Right lobe of liver (tissue), 6 donors: ENCODE measurements around the gene TSR3. TPM values are rescaled to one million over a fixed set of nuclear protein-coding genes. Genes with fewer than 3 reads are reported as not detected.

Experiments used
- ATAC-seq, 4 donors: fragments of 200-7000 bp; cut with Tn5 transposase; one replicate each; pipeline ENCODE4 v1.9.1; 2020; ENCODE audit warnings: mild to moderate bottlenecking in 4 of 4, moderate library complexity in 4 of 4
- DNase-seq, 3 donors: peaks; one replicate each; pipeline ENCODE4 v3.0.0-alpha.2; 2020
- H3K27ac ChIP-seq, 3 donors: fragments of 200-600 bp; one replicate each; pipeline ENCODE4 v1.8.0; 2022
- H3K27me3 ChIP-seq, 2 donors: fragments of 200-600 bp; one replicate each; pipeline ENCODE4 v1.8.0; 2022
- H3K36me3 ChIP-seq, 4 donors: fragments of 200-600 bp; sonication (generic) in 1 of 4; one replicate each; pipeline versions ENCODE4 v1.5.1 to v1.8.0; 2017 to 2022; ENCODE audit warnings: control low read depth in 1 of 4
- H3K4me1 ChIP-seq, 4 donors: fragments of 200-600 bp; sonication (generic) in 1 of 4; one replicate each; pipeline versions ENCODE4 v1.5.1 to v1.8.0; 2017 to 2022; ENCODE audit warnings: control low read depth in 1 of 4
- H3K4me3 ChIP-seq, 3 donors: fragments of 200-600 bp; one replicate each; pipeline ENCODE4 v1.8.0; 2022
- H3K9me3 ChIP-seq, 4 donors: fragments of 200-600 bp; sonication (generic) in 1 of 4; one replicate each; pipeline versions ENCODE4 v1.5.1 to v1.8.0; 2017 to 2022; ENCODE audit warnings: control low read depth in 1 of 4
- POLR2A ChIP-seq: fragments of 450-650 bp; IDR thresholded peaks from one replicate; pipeline ENCODE4 v1.6.1; 2017; ENCODE audit warnings: antibody characterized with exemption, mild to moderate bottlenecking
- WGBS: methylation state at CpG from one replicate; pipeline ENCODE4 v1.1.6; 2018; ENCODE audit warnings: low coverage, low lambda C conversion rate; ENCODE audit not compliant: insufficient coverage; ENCODE audit errors: missing lambda C conversion rate; 5-methylcytosine and 5-hydroxymethylcytosine counted together
- intact Hi-C, 2 donors: fragments of 100-400 bp; cut with DNase I; formaldehyde crosslinking; loops; one replicate each; pipeline versions ENCODE4 v1.11.2 to v1.14.1; 2022
- total RNA-seq, 6 experiments: library from RNA; depleted of rRNA in 2 of 6; stranded (reverse); fragments of >200 nt in 2 of 6; fragmentation: NEBNext Ultra II Directional in 3 of 6; extraction: Animal tissue kit (Norgen Biotek cat#: 25700) in 3 of 6; gene quantifications; one replicate each; pipeline versions ENCODE4 v1.1.0 to v1.2.4, GENCODE V29; 2016 to 2023
- TF ChIP-seq, protein P1 (sequence below), 4 donors: fragments of 200-600 bp in 3 of 4; fragments of 450-650 bp in 1 of 4; IDR thresholded peaks; one replicate each; pipeline versions ENCODE4 v1.5.1 to v1.8.0; 2016 to 2022; ENCODE audit warnings: antibody characterized with exemption in 4 of 4, mild to moderate bottlenecking in 2 of 4
- donor health status: DM: no; HTN: yes; CAD: no.
- donor health status: DM: no; HTN: no; CAD: no.
- donor health status: DM: no; HTN: no; CAD: no.
- donor health status: DM: no; HTN: yes; CAD: no.
- donor health status: DM: no; HTN: yes; CAD: no.

The TSR3 gene
- total RNA-seq, 6 experiments from 2014 or later = 20.7 to 66.5 (median 24.5) TPM

DNA sequence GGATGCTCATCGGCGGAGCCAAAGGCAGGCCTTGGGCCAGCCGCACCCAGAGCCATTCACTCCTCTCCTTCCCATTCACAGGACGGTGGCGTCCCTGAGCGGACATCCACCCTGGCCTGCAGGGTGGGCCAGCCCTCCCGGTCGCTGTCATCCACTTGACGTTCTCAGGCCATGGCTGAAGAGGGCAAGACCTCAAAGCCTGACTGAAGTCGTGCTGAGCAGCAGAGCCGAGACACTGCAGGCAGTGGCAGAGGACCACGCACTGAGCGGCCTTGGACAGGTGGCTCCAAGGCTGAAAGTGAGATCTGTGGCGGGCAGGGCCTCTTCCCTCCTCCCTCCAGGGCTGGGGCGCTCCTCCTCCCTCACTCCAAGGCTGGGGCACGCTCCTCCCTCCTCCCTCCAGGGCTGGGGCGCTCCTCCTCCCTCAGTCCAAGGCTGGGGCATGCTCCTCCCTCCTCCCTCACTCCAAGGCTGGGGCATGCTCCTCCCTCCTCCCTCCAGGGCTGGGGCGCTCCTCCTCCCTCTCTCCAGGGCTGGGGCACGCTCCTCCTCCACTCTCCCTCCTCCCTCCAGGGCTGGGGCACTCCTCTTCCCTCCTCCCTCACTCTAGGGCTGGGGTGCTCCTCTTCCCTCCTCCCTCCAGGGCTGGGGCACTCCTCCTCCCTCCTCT lies 24.2 kb upstream of the TSR3 start:
- Histone ChIP-seq H3K27me3 (no peaks in the 10 kb centered on the region), H3K9me3 (no peaks in the 10 kb centered on the region), H3K4me3 (no peak overlapping the region), H3K36me3 (peaks cover 0 to 6% (median 1%) of the 10 kb centered on the region in 4 donors), H3K27ac (no peak overlapping the region), H3K4me1 (peaks cover 0 to 18% (median 6%) of the 10 kb centered on the region in 4 donors)
- 80% methylated on average over 1 of the region's 19 CpGs for WGBS
- DNase-seq (no peak), ATAC-seq (no peak)
- intact Hi-C loops = no loop called here
- TF ChIP-seq, protein P1, sequence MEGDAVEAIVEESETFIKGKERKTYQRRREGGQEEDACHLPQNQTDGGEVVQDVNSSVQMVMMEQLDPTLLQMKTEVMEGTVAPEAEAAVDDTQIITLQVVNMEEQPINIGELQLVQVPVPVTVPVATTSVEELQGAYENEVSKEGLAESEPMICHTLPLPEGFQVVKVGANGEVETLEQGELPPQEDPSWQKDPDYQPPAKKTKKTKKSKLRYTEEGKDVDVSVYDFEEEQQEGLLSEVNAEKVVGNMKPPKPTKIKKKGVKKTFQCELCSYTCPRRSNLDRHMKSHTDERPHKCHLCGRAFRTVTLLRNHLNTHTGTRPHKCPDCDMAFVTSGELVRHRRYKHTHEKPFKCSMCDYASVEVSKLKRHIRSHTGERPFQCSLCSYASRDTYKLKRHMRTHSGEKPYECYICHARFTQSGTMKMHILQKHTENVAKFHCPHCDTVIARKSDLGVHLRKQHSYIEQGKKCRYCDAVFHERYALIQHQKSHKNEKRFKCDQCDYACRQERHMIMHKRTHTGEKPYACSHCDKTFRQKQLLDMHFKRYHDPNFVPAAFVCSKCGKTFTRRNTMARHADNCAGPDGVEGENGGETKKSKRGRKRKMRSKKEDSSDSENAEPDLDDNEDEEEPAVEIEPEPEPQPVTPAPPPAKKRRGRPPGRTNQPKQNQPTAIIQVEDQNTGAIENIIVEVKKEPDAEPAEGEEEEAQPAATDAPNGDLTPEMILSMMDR (IDR thresholded peaks at IDR 0.05) = no peak
- no peak for TF ChIP-seq POLR2A

DNA sequence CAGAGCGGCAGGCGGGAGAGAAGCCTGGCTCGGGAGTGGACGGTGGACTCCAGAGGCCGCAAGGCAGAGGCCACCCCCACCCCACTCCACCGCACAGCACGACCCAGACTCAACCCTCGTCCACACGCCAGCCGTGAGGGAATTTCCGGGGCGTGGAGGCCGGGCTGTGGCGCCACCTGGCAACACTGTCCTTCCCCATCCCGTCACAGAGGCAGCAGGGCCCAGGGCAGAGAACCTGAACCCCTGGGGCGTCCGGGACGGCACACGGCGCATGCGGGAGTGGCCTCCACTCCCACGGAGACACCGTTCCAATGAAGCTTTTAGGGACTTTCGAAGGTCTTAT lies 23.6 kb upstream of the TSR3 start:
- DNase-seq = no peak
- ATAC-seq = no peak
- Histone ChIP-seq H3K27ac (no peak overlapping the region), H3K27me3 (no peaks in the 10 kb centered on the region), H3K4me3 (no peak overlapping the region), H3K36me3 (peaks cover 0 to 6% (median 1%) of the 10 kb centered on the region in 4 donors), H3K4me1 (peaks cover 0 to 18% (median 6%) of the 10 kb centered on the region in 4 donors), H3K9me3 (no peaks in the 10 kb centered on the region)
- no CpG with 5 or more reads among the region's 24 CpGs for WGBS
- intact Hi-C loops = no loop called here
- TF ChIP-seq, protein P1 (IDR thresholded peaks at IDR 0.05) = no peak
- TF ChIP-seq POLR2A = no peak

DNA sequence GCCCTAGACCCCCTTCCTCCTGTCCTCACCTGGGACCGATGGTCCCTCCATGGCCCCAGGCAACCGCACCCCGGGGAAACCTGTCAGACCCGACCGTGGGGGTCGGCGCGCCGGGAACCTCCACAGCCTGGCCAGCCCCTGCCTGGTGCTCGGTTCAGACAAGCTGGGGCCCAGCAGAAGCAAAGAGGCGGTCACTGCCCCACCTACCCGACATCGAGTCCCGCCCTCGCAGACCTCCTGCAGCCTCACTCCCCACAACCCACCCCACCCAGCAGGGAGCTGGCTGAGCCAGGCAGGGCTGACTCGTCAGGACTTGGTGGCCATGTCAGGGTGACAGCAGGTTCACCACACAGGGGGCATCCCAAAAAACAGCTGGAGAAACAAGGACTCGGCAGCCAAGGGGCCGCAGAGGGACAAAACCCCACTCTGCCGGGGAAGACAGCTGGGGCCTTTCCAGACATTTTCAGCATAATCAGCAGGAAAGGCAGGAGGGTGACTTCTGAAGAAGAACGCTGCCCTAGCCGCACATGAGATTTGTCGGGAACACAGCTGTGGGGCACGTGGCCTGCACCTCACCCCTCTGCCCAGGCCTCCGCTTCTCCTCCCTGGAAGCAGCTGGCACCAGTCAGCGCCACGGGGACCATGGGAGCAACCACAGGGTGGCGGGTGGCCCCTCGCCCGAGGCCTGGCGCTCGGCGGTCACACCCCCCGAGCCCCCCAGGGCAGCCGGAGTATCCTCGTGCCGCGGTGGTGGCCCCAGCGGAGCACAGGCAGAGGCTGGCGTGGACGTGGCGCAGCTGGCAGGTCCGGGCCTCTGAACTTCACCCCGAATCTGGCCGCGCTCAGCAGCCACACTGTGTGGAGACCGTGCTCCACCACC lies 23.0 kb upstream of the TSR3 start:
- Histone ChIP-seq H3K9me3 (no peaks in the 10 kb centered on the region), H3K36me3 (peaks cover 0 to 11% (median 1%) of the 10 kb centered on the region in 4 donors), H3K27ac (no peak overlapping the region), H3K27me3 (no peaks in the 10 kb centered on the region), H3K4me3 (no peak overlapping the region), H3K4me1 (peaks cover 0 to 18% (median 6%) of the 10 kb centered on the region in 4 donors)
- DNase-seq (no peak), ATAC-seq (no peak)
- 85% methylated on average over 5 of the region's 46 CpGs for WGBS
- TF ChIP-seq, protein P1 (IDR thresholded peaks at IDR 0.05) = no peak
- no peak for TF ChIP-seq POLR2A
- intact Hi-C loops = no loop called here

GRCh38 chr16:1372292-1372950 lies 20.7 kb upstream of the TSR3 start:
- WGBS = 86% methylated on average over 6 of the region's 21 CpGs
- no peaks in the 10 kb centered on the region for H3K27me3 ChIP-seq
- no peak overlapping the region for H3K27ac ChIP-seq
- no peaks in the 10 kb centered on the region for H3K4me1 ChIP-seq
- H3K36me3 ChIP-seq = peaks cover 0 to 15% (median 1%) of the 10 kb centered on the region in 4 donors
- H3K9me3 ChIP-seq = no peaks in the 10 kb centered on the region
- intact Hi-C loops = no loop called here
- ATAC-seq (no peak), DNase-seq (no peak)
- TF ChIP-seq POLR2A = no peak
- TF ChIP-seq, protein P1 (IDR thresholded peaks at IDR 0.05) = no peak
- no peak overlapping the region for H3K4me3 ChIP-seq
